Measurements from ENCODE around the gene LMOD1. TPM values are rescaled to one million over a fixed set of nuclear protein-coding genes. Genes with fewer than 3 reads are reported as not detected.

The LMOD1 gene
- polyA plus RNA-seq, 1 experiment, result 41.1 TPM

GRCh38 chr1:201939574-201939973 lies 6.8 kb downstream of the LMOD1 start:
- H3K9me3 ChIP-seq (ENCODE audit: control insufficient read depth, insufficient read depth, low read length), result no peaks in the 10 kb centered on the region
- TF ChIP-seq, protein P1, sequence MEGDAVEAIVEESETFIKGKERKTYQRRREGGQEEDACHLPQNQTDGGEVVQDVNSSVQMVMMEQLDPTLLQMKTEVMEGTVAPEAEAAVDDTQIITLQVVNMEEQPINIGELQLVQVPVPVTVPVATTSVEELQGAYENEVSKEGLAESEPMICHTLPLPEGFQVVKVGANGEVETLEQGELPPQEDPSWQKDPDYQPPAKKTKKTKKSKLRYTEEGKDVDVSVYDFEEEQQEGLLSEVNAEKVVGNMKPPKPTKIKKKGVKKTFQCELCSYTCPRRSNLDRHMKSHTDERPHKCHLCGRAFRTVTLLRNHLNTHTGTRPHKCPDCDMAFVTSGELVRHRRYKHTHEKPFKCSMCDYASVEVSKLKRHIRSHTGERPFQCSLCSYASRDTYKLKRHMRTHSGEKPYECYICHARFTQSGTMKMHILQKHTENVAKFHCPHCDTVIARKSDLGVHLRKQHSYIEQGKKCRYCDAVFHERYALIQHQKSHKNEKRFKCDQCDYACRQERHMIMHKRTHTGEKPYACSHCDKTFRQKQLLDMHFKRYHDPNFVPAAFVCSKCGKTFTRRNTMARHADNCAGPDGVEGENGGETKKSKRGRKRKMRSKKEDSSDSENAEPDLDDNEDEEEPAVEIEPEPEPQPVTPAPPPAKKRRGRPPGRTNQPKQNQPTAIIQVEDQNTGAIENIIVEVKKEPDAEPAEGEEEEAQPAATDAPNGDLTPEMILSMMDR (IDR thresholded peaks at IDR 0.05; ENCODE audit: low read depth, low read length), result no peak
- peak overlapping the region; percentile 92 for H3K27ac ChIP-seq (ENCODE audit: low read depth, low read length)
- no peaks in the 10 kb centered on the region for H3K27me3 ChIP-seq (ENCODE audit: control insufficient read depth, insufficient read depth, low read length)
- ChIA-PET CTCF (interaction anchor here (0.7 to 1.7 kb wide), 2 partner anchors 11 to 467 kb away, joined by 4 to 7 read pairs; no protein-coding TSS in a partner anchor), POLR2A (interaction anchor here (0.5 to 2.7 kb wide), 4 partner anchors 17 to 43 kb away, joined by 4 to 15 read pairs (median 8); partner anchors contain the start of gene RNPEP)
- DNase-seq (ENCODE audit: low read depth, low spot score), result no peak
- no peak overlapping the region for H3K4me3 ChIP-seq (ENCODE audit: low read depth, low read length)

GRCh38 chr1:201939148-201939547 lies 7.2 kb downstream of the LMOD1 start:
- DNase-seq (ENCODE audit: low read depth, low spot score), result no peak
- TF ChIP-seq, protein P1 (IDR thresholded peaks at IDR 0.05; ENCODE audit: low read depth, low read length), result no peak
- POLR2A ChIA-PET, result interaction anchor here (0.5 to 2.7 kb wide), 4 partner anchors 17 to 43 kb away, joined by 6 to 15 read pairs (median 12); no protein-coding TSS in a partner anchor
- Histone ChIP-seq H3K4me3 (ENCODE audit: low read depth, low read length) (no peak overlapping the region), H3K9me3 (ENCODE audit: control insufficient read depth, insufficient read depth, low read length) (no peaks in the 10 kb centered on the region), H3K27ac (ENCODE audit: low read depth, low read length) (peak overlapping the region; percentile 92), H3K27me3 (ENCODE audit: control insufficient read depth, insufficient read depth, low read length) (no peaks in the 10 kb centered on the region)
- CTCF ChIA-PET, result interaction anchor here (0.7 to 2.1 kb wide), 3 partner anchors 11 to 468 kb away, joined by 4 to 9 read pairs (median 7); no protein-coding TSS in a partner anchor

- POLR2A ChIA-PET, result interaction anchor here (1.2 to 2.7 kb wide), 4 partner anchors 8 to 42 kb away, joined by 3 to 15 read pairs (median 12); partner anchors contain the start of gene LMOD1
- Histone ChIP-seq H3K9me3 (ENCODE audit: control insufficient read depth, insufficient read depth, low read length) (no peaks in the 10 kb centered on the region), H3K27ac (ENCODE audit: low read depth, low read length) (peak overlapping the region; percentile 92), H3K27me3 (ENCODE audit: control insufficient read depth, insufficient read depth, low read length) (no peaks in the 10 kb centered on the region), H3K4me3 (ENCODE audit: low read depth, low read length) (no peak overlapping the region)
- CTCF ChIA-PET, result interaction anchor here (1.7 to 2.1 kb wide), 2 partner anchors 10 to 43 kb away, joined by 4 to 9 read pairs; no protein-coding TSS in a partner anchor
- TF ChIP-seq, protein P1 (IDR thresholded peaks at IDR 0.05; ENCODE audit: low read depth, low read length), result no peak
- no peak for DNase-seq (ENCODE audit: low read depth, low spot score)
These were observed 7.8 kb downstream of the LMOD1 start for GRCh38 chr1:201938440-201939035.

GRCh38 chr1:201937624-201938213 lies 8.6 kb downstream of the LMOD1 start:
- H3K9me3 ChIP-seq (ENCODE audit: control insufficient read depth, insufficient read depth, low read length), result no peaks in the 10 kb centered on the region
- ChIA-PET CTCF (interaction anchor here (1.7 to 2.1 kb wide), 2 partner anchors 9 to 42 kb away, joined by 4 to 9 read pairs; no protein-coding TSS in a partner anchor), POLR2A (interaction anchor here (1.2 to 2.7 kb wide), 5 partner anchors 9 to 42 kb away, joined by 3 to 15 read pairs (median 11); partner anchors contain the start of gene LMOD1)
- H3K4me3 ChIP-seq (ENCODE audit: low read depth, low read length), result no peak overlapping the region
- TF ChIP-seq, protein P1 (IDR thresholded peaks at IDR 0.05; ENCODE audit: low read depth, low read length), result no peak
- no peaks in the 10 kb centered on the region for H3K27me3 ChIP-seq (ENCODE audit: control insufficient read depth, insufficient read depth, low read length)
- peak overlapping the region; percentile 92 for H3K27ac ChIP-seq (ENCODE audit: low read depth, low read length)
- peak; percentile 77 for DNase-seq (ENCODE audit: low read depth, low spot score)

Data from AG04450 (cell line).